ENCODE results near the gene RPH3AL. TPM values are rescaled to one million over a fixed set of nuclear protein-coding genes. Genes with fewer than 3 reads are reported as not detected.

RPH3AL gene
- polyA plus RNA-seq, 3 donors: 0.71 to 1.9 (median 1.5) TPM

DNA sequence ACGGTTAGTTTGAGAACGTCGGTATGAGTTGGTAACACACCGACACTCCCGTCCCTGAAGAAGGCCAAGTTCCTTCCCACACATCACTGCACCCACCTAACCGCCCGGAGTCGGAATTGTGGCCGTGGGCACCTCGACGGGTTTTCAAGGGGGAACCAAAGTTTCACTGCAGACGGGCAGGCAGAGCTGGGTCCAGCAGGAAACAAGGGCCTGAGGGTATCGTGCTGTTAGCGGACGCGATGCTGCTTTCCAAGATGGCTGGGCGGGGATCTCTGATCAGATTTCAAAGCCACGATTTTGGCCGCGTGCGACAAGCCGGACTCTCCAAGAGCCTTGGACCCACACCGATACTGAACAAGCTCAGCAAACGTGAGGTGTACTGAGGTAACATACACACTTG lies 88.8 kb downstream of the RPH3AL start:
- 97% methylated on average over 16 of the region's 24 CpGs for WGBS (ENCODE audit: insufficient coverage)
- no peak for DNase-seq
- H2AFZ ChIP-seq (ENCODE audit: insufficient read depth, low read depth, low read length, poor library complexity, severe bottlenecking): no peak overlapping the region

GRCh38 chr17:263271-263670 lies 89.3 kb downstream of the RPH3AL start:
- Mint-ChIP-seq H3K27me3 (ENCODE audit: low read depth in 3 of 3) (peaks cover 16 to 18% (median 17%) of the 10 kb centered on the region in 3 donors), H3K4me3 (no peak overlapping the region), H3K36me3 (peaks cover 0 to 3% of the 10 kb centered on the region in 2 donors), H3K4me1 (peaks cover 3% of the 10 kb centered on the region), H3K9me3 (peaks cover 10 to 25% (median 21%) of the 10 kb centered on the region in 7 donors), H3K27ac (peak overlapping the region in 2 of 7 donors; percentile 10 to 16)
- H3K9me3 ChIP-seq (replicated peaks in 1 of 2; ENCODE audit: control insufficient read depth in 1 of 2, insufficient read depth in 1 of 2, low read length in 2 of 2): peaks cover 0 to 27% of the 10 kb centered on the region in 2 donors
- no peak overlapping the region for H3K4me2 ChIP-seq (replicated peaks; ENCODE audit: extremely low read depth, low read length, poor library complexity, severe bottlenecking)
- H3K27me3 ChIP-seq (ENCODE audit: control insufficient read depth in 2 of 2, insufficient read depth in 2 of 2, low read length in 2 of 2): no peaks in the 10 kb centered on the region
- 100% methylated on average over 18 of the region's 18 CpGs for WGBS (ENCODE audit: insufficient coverage)
- intact Hi-C loops (cut with micrococcal nuclease): no loop called here
- H2AFZ ChIP-seq (ENCODE audit: insufficient read depth, low read depth, low read length, poor library complexity, severe bottlenecking): no peak overlapping the region
- H3K27ac ChIP-seq (ENCODE audit: low read depth in 1 of 2, low read length in 2 of 2): no peak overlapping the region
- H3K9ac ChIP-seq (ENCODE audit: insufficient read depth, low read length, poor library complexity, severe bottlenecking): no peak overlapping the region
- no peaks in the 10 kb centered on the region for H3K36me3 ChIP-seq (replicated peaks in 1 of 2; ENCODE audit: control insufficient read depth in 1 of 2, insufficient read depth in 2 of 2, low read length in 2 of 2)
- DNase-seq: no peak
- no peak overlapping the region for H3K4me3 ChIP-seq (replicated peaks in 1 of 3; ENCODE audit: low read depth in 2 of 3, low read length in 3 of 3)
- H4K20me1 ChIP-seq (ENCODE audit: insufficient read depth, low read length): no peaks in the 10 kb centered on the region
- TF ChIP-seq, protein P1, sequence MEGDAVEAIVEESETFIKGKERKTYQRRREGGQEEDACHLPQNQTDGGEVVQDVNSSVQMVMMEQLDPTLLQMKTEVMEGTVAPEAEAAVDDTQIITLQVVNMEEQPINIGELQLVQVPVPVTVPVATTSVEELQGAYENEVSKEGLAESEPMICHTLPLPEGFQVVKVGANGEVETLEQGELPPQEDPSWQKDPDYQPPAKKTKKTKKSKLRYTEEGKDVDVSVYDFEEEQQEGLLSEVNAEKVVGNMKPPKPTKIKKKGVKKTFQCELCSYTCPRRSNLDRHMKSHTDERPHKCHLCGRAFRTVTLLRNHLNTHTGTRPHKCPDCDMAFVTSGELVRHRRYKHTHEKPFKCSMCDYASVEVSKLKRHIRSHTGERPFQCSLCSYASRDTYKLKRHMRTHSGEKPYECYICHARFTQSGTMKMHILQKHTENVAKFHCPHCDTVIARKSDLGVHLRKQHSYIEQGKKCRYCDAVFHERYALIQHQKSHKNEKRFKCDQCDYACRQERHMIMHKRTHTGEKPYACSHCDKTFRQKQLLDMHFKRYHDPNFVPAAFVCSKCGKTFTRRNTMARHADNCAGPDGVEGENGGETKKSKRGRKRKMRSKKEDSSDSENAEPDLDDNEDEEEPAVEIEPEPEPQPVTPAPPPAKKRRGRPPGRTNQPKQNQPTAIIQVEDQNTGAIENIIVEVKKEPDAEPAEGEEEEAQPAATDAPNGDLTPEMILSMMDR (IDR thresholded peaks at IDR 0.05): no peak
- H3K4me1 ChIP-seq (ENCODE audit: control insufficient read depth in 1 of 2, insufficient read depth in 2 of 2, low read length in 2 of 2): no peaks in the 10 kb centered on the region
- no peaks in the 10 kb centered on the region for H3K79me2 ChIP-seq (ENCODE audit: insufficient read depth, low read length)

More for the DNA sequence above, 88.8 kb downstream of the RPH3AL start:
- peaks cover 14 to 16% (median 14%) of the 10 kb centered on the region in 3 donors for H3K27me3 Mint-ChIP-seq (ENCODE audit: low read depth in 3 of 3)
- no peak overlapping the region for H3K27ac ChIP-seq (ENCODE audit: low read depth in 1 of 2, low read length in 2 of 2)
- no peaks in the 10 kb centered on the region for H3K36me3 ChIP-seq (replicated peaks in 1 of 2; ENCODE audit: control insufficient read depth in 1 of 2, insufficient read depth in 2 of 2, low read length in 2 of 2)
- peaks cover 0 to 3% of the 10 kb centered on the region in 2 donors for H3K36me3 Mint-ChIP-seq
- H3K9me3 ChIP-seq (replicated peaks in 1 of 2; ENCODE audit: control insufficient read depth in 1 of 2, insufficient read depth in 1 of 2, low read length in 2 of 2): peaks cover 0 to 27% of the 10 kb centered on the region in 2 donors
- H3K4me3 ChIP-seq (replicated peaks in 1 of 3; ENCODE audit: low read depth in 2 of 3, low read length in 3 of 3): no peak overlapping the region
- intact Hi-C loops (cut with micrococcal nuclease): loop anchor here in 1 of 2 donors (2.0 kb wide), 1 partner anchor 15 kb away; no protein-coding TSS in a partner anchor
- no peaks in the 10 kb centered on the region for H3K4me1 ChIP-seq (ENCODE audit: control insufficient read depth in 1 of 2, insufficient read depth in 2 of 2, low read length in 2 of 2)
- H3K27ac Mint-ChIP-seq: no peak overlapping the region
- no peaks in the 10 kb centered on the region for H4K20me1 ChIP-seq (ENCODE audit: insufficient read depth, low read length)
- peaks cover 10 to 25% (median 21%) of the 10 kb centered on the region in 7 donors for H3K9me3 Mint-ChIP-seq
- H3K4me3 Mint-ChIP-seq: no peak overlapping the region
- TF ChIP-seq, protein P1 (IDR thresholded peaks at IDR 0.05): no peak
- no peak overlapping the region for H3K4me2 ChIP-seq (replicated peaks; ENCODE audit: extremely low read depth, low read length, poor library complexity, severe bottlenecking)
- H3K27me3 ChIP-seq (ENCODE audit: control insufficient read depth in 2 of 2, insufficient read depth in 2 of 2, low read length in 2 of 2): no peaks in the 10 kb centered on the region
- no peaks in the 10 kb centered on the region for H3K4me1 Mint-ChIP-seq
- H3K9ac ChIP-seq (ENCODE audit: insufficient read depth, low read length, poor library complexity, severe bottlenecking): no peak overlapping the region
- no peaks in the 10 kb centered on the region for H3K79me2 ChIP-seq (ENCODE audit: insufficient read depth, low read length)
